Stimulated activated CD8-positive, alpha-beta memory T cell treated with anti-CD3 and anti-CD28 coated beads, Interleukin-4, amount 100 ng/mL, for 1 hour (primary cell): Measurements from ENCODE around the gene RAB40C.
A peak's percentile ranks its signal among the peaks of the same experiment; 100 is the strongest.

ENCODE experiments used
- DNase-seq, 2 donors: peaks; one replicate each; pipeline ENCODE4 v3.0.0-alpha.2; 2020; ENCODE audit warnings: low read depth in 2 of 2, low spot score in 1 of 2

RAB40C gene

DNA sequence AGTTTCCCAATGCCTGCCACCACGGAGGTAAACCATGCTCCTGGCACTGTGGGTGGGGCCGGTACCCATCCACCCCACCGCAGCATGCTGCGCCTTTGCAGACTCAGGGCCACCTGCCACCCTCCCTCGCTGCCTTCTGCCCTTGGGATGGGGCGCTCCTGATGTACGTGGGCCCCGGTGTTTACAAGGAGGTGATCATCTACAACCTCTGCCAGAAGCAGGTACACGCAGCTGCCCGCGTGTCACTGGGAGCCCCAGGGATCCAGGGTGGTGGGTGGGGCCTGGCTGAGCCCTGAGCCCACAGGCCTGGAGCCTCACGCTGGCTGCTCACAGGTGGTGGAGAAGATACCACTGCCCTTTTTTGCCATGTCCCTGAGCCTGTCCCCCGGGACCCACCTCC, 76.7 kb downstream of the RAB40C start:
- no peak for DNase-seq

DNA sequence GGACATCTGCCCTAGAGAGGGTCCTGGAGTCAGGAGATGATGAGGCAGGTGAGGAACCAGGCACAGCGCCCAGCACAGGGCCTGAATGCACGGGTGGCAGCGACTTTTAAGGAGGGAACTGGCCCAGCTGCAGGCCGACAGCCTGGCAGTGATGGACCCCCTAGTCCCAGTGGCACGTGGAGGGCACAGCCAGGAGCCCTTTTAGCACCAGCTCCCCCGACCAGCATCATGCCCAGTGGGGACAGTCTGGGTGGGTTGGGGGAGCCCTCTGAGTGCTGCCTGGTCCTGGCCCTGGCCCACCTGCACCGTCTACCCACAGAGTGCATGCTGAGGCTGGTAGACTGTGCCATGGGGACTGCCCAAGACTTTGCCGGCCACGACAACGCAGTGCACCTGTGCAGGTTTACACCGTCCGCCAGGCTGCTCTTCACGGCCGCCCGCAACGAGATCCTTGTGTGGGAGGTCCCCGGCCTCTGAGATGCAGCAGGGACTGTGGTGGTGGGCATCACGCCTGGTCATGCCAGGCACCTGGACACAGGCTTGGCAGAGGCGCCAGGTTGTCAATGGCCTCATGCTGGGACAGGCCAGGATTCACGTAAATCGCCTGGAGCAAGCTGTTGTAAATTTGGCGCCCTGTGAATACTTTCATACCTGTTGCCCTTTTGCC, 77.4 kb downstream of the RAB40C start:
- no peak for DNase-seq

- peak; percentile 79 to 83 for DNase-seq
These were observed 78.1 kb downstream of the RAB40C start, which contains the start of gene RHOT2 for GRCh38 chr16:667780-668518. RHOT2 (plus strand) TSS chr16:668132; CDS start chr16:668200, 68 bp downstream.

- no peak for DNase-seq
These were observed 78.8 kb downstream of the RAB40C start for GRCh38 chr16:668519-669171.

GRCh38 chr16:669666-670065, 79.8 kb downstream of the RAB40C start:
- no peak for DNase-seq

DNA sequence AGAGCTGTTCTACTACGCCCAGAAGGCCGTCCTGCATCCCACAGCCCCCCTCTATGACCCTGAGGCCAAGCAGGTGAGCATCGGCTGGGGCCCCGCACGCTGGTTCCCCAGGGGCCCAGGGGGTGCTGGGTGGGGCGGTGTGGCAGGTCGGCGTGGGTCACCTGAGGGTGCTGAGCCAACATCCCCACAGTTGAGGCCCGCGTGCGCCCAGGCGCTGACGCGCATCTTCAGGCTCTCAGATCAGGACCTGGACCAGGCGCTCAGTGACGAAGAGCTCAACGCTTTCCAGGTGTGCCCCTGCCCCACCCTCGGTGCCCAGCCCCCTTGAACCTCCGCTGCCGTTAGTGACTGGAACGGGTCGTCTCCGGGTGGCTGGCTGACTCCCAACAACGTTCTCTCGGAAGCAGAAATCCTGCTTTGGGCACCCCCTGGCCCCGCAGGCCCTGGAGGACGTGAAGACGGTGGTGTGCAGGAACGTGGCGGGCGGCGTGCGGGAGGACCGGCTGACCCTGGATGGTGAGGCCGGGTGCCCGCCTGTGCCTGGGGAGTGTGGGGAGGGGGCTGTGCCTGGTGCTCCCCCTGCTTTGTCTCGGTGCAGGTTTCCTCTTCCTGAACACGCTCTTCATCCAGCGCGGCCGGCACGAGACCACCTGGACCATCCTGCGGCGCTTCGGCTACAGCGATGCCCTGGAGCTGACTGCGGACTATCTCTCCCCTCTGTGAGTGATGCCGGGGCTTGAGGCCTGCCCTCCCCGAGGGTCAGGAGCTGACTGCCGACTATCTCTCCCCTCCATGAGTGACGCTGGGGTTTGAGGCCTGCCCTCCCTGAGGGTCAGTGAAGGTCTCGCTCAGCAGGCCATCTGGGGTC, 80.9 kb downstream of the RAB40C start:
- DNase-seq: no peak

- no peak for DNase-seq
These were observed 81.7 kb downstream of the RAB40C start for GRCh38 chr16:671353-672131.

DNA sequence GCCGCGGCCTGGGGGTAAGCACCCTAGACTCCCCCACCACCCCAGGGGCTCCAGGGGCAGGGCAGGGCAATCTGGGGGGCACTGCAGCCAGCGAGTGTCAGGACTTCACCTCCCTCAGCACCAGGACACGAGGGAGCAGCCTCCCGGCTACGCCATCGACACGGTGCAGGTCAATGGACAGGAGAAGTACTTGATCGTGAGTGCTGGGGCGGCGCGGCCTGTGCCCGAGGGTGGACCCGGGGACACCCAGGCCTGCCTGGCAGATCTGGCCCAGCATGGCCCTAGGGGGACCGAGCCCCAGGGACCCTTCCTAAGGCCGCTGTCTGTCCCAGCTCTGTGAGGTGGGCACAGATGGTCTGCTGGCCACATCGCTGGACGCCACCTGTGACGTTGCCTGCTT, 82.5 kb downstream of the RAB40C start:
- DNase-seq: no peak

DNA sequence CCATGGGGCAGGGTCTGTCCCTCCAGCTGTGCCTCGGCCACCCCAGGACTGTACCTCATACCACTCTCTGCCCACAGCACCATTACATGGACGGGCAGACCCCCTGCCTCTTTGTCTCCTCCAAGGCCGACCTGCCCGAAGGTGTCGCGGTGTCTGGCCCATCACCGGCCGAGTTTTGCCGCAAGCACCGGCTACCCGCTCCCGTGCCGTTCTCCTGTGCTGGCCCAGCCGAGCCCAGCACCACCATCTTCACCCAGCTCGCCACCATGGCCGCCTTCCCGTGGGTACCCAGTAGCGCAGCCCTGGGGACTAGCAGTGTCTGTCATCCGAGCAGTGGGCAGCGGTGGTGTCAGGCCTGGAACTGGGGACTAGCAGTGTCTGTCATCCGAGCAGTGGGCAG, 83.0 kb downstream of the RAB40C start:
- no peak for DNase-seq

- DNase-seq: no peak
These were observed 83.6 kb downstream of the RAB40C start for GRCh38 chr16:673399-673991.

DNA sequence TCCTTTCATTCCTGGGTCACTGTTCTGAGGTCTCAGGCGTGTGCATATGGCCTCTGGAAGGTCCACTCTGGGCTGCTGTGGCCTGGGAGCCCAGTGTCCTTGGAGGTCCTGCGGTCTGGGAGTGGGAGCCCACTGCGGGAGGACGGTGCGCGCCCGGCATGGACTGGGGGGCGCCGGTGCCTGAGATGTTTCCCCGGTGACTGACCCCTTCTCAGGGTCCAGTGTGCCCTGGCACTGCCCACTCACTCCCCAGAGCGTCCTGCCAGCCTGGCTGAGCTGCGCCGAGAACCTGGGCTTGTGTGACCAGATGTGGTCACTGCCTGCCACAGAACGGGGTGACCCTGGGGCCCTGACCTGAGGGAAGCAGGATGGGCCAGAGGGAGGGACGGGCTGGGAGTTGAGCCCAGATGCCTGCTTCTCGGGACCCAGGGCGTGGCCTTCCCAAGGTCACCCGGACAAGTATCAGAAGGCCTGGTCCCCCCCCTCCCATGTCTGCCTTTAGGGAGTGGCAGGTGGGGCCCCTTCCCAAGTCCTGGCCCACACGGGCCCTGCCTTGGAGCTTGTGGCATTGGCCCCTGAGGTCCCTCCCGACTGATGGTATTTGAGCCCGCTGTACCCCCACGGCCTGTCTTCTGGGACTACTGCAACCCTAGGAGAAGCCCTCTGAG, 84.5 kb downstream of the RAB40C start:
- DNase-seq: no peak

DNA sequence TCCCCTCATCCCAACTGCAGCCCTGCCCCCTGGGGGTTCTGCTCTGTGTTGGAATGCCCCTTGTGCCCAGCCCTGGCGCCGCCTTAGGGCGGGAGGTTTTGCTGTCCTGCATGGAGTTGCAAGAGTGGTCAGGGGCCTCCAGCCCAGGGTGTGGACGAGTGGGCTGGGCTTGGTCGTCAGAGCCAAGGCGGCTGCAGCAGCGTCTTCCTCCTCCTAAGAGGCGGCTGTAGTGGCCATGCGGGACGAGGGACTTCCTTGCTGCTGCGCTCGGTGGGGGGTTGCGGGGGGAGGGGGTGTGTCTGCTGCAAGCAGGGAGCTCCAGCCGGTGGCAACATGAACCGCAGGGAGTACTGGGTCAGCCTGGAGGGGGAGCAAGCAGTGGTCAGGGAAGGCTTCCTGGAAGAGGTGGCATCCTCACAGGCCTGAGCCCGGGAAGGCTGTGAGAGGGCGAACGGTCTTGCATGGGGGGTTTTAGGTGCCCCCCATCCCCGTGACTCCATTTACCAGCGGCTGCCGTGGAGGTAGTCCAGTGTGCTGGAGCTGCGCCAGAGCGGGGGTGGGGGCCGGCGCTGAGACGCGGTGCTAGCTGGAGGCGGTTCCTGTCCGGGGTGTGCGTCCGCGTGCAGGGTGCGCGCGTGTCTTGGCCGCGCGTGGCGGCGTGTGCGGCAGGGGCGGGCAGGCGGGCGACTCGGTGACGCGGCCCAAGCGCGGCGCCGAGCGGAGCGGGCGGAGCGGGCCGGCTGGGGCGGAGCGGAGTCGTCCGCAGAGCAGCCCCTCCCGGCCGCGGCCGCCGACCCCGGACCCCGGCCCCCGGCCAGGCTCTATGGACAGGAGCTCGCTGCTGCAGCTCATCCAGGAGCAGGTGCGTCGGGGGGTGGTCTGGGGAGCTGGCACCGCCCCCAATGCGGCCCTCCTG, 85.4 kb downstream of the RAB40C start, which contains the start of gene RHBDL1:
RHBDL1 (plus strand) TSS at position 704 of the 916 bp plus-strand sequence; CDS start at position 824, 120 bp downstream.
- no peak for DNase-seq

- no peak for DNase-seq
These were observed 86.2 kb downstream of the RAB40C start for GRCh38 chr16:675884-676564.

DNA sequence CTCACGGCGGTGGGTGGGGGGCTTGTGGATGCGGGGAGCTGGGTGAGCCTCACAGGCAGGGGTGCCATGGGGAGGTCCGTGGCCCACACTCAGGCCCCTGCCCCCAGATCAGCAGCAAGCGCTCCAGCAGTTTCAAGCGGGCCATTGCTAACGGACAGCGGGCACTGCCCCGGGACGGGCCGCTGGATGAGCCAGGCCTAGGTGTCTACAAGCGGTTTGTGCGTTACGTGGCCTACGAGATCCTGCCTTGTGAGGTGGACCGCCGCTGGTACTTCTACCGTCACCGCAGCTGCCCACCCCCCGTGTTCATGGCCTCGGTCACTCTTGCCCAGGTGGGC, 86.7 kb downstream of the RAB40C start:
- no peak for DNase-seq

GRCh38 chr16:676913-677312, 87.0 kb downstream of the RAB40C start:
- DNase-seq: no peak

DNA sequence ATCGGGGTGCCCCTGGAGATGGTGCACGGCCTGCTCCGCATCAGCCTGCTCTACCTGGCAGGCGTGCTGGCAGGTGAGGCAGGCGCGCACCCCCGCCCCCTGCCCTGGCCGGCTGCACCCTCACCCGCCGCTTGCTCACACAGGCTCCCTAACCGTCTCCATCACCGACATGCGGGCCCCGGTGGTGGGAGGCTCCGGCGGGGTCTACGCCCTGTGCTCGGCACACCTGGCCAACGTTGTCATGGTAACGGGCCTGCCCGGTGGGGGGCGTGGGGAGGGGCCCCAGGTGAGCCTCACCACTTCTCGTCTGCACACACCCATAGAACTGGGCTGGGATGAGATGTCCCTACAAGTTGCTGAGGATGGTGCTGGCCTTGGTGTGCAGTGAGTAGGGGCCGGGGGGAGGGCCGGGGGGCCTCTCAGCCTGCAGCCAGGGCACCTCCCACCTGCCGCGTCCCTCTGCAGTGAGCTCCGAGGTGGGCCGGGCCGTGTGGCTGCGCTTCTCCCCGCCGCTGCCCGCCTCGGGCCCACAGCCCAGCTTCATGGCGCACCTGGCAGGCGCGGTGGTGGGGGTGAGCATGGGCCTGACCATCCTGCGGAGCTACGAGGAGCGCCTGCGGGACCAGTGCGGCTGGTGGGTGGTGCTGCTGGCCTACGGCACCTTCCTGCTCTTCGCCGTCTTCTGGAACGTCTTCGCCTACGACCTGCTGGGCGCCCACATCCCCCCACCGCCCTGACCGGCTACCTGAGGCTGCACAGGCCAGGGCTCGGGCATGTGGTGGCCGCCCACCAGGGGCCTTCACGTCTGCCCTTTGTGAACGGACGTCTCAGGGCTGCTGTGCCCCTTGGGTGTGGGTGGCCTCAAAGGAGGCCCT, 87.7 kb downstream of the RAB40C start:
- no peak for DNase-seq
